ENCODE results near the gene RIT1. TPM values are rescaled to one million over a fixed set of nuclear protein-coding genes. Genes with fewer than 3 reads are reported as not detected.

The RIT1 gene
- total and polyA plus RNA-seq, 2 donors (not counting 3 experiments of a cell fraction or from before 2014, with no cell fraction given) = 46.4 to 65.5 TPM

DNA sequence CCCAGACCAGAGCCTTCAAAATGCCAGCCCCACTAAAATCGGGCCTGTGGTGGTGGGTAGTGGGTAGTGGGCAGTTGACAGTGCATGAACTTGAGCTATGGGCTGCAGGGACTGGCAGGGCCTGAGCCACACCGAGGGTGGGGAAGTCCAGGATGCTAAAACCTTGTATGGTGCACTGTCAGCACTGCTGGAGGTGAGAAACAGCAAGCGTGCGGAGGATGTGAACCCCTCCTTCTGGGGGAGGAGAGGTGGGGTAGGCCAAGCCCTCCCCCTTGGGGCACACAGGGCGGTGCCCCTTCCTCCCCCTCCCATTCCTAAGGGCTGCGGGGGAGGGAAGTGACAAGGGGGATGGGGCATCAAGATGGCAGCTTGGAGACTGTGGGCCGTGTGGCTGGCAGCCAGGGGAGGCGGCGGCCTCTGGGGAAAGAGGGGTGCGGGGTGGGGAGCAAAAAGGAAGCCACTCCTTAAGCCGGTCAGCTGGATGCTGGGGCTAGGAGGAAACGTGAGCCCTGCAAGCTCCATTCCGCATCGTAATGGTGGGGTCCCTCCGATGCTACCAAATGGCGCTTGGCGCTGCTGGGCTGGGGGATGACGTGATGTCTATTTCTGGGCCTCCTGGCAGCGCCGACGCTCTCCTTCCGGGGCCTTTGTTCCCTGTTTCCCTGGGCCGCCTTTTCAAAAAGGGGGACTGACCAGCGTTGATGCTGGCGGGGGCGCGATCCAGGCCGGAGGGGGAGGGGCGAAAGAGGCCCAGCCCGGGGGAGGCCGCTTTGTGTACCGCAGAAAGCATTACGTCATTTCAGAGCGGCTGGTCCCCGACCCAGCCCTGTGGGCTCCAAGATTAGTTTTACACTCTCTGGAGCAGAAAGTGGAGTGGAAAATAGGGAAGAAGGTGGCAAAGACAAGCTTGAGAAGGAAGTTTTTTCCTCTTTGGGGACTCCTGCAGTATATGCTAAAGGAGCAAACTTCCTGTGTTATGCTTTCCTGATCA is 51.0 kb downstream of the RIT1 start:
- dilution Hi-C loops (cut with MboI; ENCODE audit: extremely low pct_ligation_motif_present, low sequenced_read_pairs) (no loop called here), intact Hi-C loops (cut with micrococcal nuclease) (loop anchor here (1.0 to 10.0 kb wide), 4 partner anchors 33 to 175 kb away; partner anchors contain the start of genes DAP3, KHDC4 and YY1AP1)
- peaks cover 21% of the 10 kb centered on the region for H3K4me1 ChIP-seq (ENCODE audit: control insufficient read depth, extremely low read depth, insufficient read depth, low read length)
- no peaks in the 10 kb centered on the region for H3K27me3 ChIP-seq (ENCODE audit: control insufficient read depth in 2 of 2, insufficient read depth in 2 of 2, low read length in 2 of 2)
- POLR2A ChIA-PET = interaction anchor here (1.2 to 2.9 kb wide), 3 partner anchors 9 to 33 kb away, joined by 3 to 14 read pairs (median 4); no protein-coding TSS in a partner anchor
- peak overlapping the region; percentile 98 for H3K9ac ChIP-seq (replicated peaks; ENCODE audit: extremely low read depth, insufficient read depth, low read length)
- CTCF ChIA-PET = interaction anchor here (0.6 to 3.5 kb wide), 6 partner anchors 9 to 206 kb away, joined by 3 to 11 read pairs (median 6); no protein-coding TSS in a partner anchor
- peak; percentile 59 for TF ChIP-seq POLR2A (IDR thresholded peaks at IDR 0.05; ENCODE audit: low read depth, low read length)
- TF ChIP-seq FOS (IDR thresholded peaks at IDR 0.05; ENCODE audit: borderline replicate concordance, insufficient read depth, low read length) = no peak
- no peak for TF ChIP-seq MYC (IDR thresholded peaks at IDR 0.05; ENCODE audit: low read depth, low read length)
- TF ChIP-seq JUN (IDR thresholded peaks at IDR 0.05; ENCODE audit: borderline replicate concordance, insufficient read depth, insufficient read length, low read depth) = peak; percentile 66
- TF ChIP-seq, protein P1, sequence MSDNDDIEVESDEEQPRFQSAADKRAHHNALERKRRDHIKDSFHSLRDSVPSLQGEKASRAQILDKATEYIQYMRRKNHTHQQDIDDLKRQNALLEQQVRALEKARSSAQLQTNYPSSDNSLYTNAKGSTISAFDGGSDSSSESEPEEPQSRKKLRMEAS (IDR thresholded peaks at IDR 0.05; ENCODE audit: insufficient read depth, insufficient read length) = no peak
- TF ChIP-seq POLR2AphosphoS5 (IDR thresholded peaks at IDR 0.05; ENCODE audit: insufficient read depth, low read depth, low read length) = peak; percentile 13
- H3K9me3 ChIP-seq (replicated peaks; ENCODE audit: control insufficient read depth, insufficient read depth, low read length) = no peaks in the 10 kb centered on the region
- H4K20me1 ChIP-seq (replicated peaks; ENCODE audit: control insufficient read depth, extremely low read depth, insufficient read depth, low read length) = no peaks in the 10 kb centered on the region
- peak overlapping the region; percentile 35 for H2AFZ ChIP-seq (ENCODE audit: low read depth, low read length)
- no peaks in the 10 kb centered on the region for H3K36me3 ChIP-seq (ENCODE audit: control insufficient read depth in 2 of 2, extremely low read depth in 1 of 2, insufficient read depth in 2 of 2, low read length in 2 of 2)
- H3K79me2 ChIP-seq (ENCODE audit: control insufficient read depth, insufficient read depth, low read length) = peaks cover 17% of the 10 kb centered on the region
- H3K27ac ChIP-seq (ENCODE audit: insufficient read depth, low read depth, low read length) = peak overlapping the region; percentile 95
- H3K4me2 ChIP-seq (ENCODE audit: insufficient read depth, low read length) = peak overlapping the region; percentile 92
- no peaks in the 10 kb centered on the region for H3K9me1 ChIP-seq (replicated peaks; ENCODE audit: control insufficient read depth, extremely low read depth, insufficient read depth, low read length)
- TSS peak; percentile 14 for BruUV-seq (replicated peaks)
- FAIRE-seq (peak; percentile 53), DNase-seq (ENCODE audit: low read depth, low spot score) (peak; percentile 88)
- H3K4me3 ChIP-seq (replicated peaks in 1 of 3; ENCODE audit: insufficient read depth in 1 of 3, low read depth in 1 of 3, low read length in 3 of 3) = peak overlapping the region in 2 of 3 experiments; percentile 52 to 79
